Measurements from ENCODE around the gene RNF227.

- TF ChIP-seq, protein P1, sequence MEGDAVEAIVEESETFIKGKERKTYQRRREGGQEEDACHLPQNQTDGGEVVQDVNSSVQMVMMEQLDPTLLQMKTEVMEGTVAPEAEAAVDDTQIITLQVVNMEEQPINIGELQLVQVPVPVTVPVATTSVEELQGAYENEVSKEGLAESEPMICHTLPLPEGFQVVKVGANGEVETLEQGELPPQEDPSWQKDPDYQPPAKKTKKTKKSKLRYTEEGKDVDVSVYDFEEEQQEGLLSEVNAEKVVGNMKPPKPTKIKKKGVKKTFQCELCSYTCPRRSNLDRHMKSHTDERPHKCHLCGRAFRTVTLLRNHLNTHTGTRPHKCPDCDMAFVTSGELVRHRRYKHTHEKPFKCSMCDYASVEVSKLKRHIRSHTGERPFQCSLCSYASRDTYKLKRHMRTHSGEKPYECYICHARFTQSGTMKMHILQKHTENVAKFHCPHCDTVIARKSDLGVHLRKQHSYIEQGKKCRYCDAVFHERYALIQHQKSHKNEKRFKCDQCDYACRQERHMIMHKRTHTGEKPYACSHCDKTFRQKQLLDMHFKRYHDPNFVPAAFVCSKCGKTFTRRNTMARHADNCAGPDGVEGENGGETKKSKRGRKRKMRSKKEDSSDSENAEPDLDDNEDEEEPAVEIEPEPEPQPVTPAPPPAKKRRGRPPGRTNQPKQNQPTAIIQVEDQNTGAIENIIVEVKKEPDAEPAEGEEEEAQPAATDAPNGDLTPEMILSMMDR (conservative IDR thresholded peaks at IDR 0.05; ENCODE audit: low read depth in 2 of 2): no peak
- TF ChIP-seq EZH2 (IDR thresholded peaks at IDR 0.05; ENCODE audit: low read depth, unreplicated experiment) (peak; percentile 15), STAT1 (IDR thresholded peaks at IDR 0.05; ENCODE audit: unreplicated experiment) (no peak), EZH2phosphoT487 (IDR thresholded peaks at IDR 0.05; ENCODE audit: unreplicated experiment) (no peak)
- TF ChIP-seq, protein P2, sequence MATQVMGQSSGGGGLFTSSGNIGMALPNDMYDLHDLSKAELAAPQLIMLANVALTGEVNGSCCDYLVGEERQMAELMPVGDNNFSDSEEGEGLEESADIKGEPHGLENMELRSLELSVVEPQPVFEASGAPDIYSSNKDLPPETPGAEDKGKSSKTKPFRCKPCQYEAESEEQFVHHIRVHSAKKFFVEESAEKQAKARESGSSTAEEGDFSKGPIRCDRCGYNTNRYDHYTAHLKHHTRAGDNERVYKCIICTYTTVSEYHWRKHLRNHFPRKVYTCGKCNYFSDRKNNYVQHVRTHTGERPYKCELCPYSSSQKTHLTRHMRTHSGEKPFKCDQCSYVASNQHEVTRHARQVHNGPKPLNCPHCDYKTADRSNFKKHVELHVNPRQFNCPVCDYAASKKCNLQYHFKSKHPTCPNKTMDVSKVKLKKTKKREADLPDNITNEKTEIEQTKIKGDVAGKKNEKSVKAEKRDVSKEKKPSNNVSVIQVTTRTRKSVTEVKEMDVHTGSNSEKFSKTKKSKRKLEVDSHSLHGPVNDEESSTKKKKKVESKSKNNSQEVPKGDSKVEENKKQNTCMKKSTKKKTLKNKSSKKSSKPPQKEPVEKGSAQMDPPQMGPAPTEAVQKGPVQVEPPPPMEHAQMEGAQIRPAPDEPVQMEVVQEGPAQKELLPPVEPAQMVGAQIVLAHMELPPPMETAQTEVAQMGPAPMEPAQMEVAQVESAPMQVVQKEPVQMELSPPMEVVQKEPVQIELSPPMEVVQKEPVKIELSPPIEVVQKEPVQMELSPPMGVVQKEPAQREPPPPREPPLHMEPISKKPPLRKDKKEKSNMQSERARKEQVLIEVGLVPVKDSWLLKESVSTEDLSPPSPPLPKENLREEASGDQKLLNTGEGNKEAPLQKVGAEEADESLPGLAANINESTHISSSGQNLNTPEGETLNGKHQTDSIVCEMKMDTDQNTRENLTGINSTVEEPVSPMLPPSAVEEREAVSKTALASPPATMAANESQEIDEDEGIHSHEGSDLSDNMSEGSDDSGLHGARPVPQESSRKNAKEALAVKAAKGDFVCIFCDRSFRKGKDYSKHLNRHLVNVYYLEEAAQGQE (IDR thresholded peaks at IDR 0.05; ENCODE audit: unreplicated experiment): no peak
Observed at GRCh38 chr17:7886227-7887037, 29.7 kb downstream of the RNF227 start.

All from GM23338 (cell line).